K562 (cell line): ENCODE measurements around the gene COQ10B. TPM values are rescaled to one million over a fixed set of nuclear protein-coding genes. Genes with fewer than 3 reads are reported as not detected.

ENCODE experiments used
- ATF3 ChIP-seq, 2 experiments: fragments of 450-650 bp in 1 of 2; sonication (generic) in 1 of 2; formaldehyde crosslinking in 1 of 2; IDR thresholded peaks in 1 of 2; conservative IDR thresholded peaks in 1 of 2; 2 replicates each; pipeline versions ENCODE4 v1.6.1 to v1.8.1; 2016 to 2023; ENCODE audit warnings: mild to moderate bottlenecking in 2 of 2, moderate library complexity in 2 of 2, inconsistent platforms in 1 of 2, missing genetic modification reagents in 1 of 2
- BRF1 ChIP-seq: IDR thresholded peaks from 3 replicates; pipeline ENCODE4 v1.6.1; 2011; ENCODE audit warnings: borderline replicate concordance, mild to moderate bottlenecking; ENCODE audit not compliant: insufficient read length; ENCODE audit errors: extremely low read depth
- DLX4 ChIP-seq: fragments of 250-450 bp; sonication (Bioruptor Pico); IDR thresholded peaks from 2 replicates; pipeline ENCODE4 v1.6.1; 2021; ENCODE audit warnings: mild to moderate bottlenecking
- E2F1 ChIP-seq: sonication (generic); formaldehyde crosslinking; IDR thresholded peaks from 2 replicates; pipeline ENCODE4 v1.8.1; 2023; ENCODE audit warnings: mild to moderate bottlenecking, missing genetic modification reagents, moderate library complexity
- PRDM10 ChIP-seq: fragments of 450-650 bp; IDR thresholded peaks from 2 replicates; pipeline ENCODE4 v1.6.1; 2018; ENCODE audit not compliant: partially characterized antibody
- PTBP1 ChIP-seq: fragments of 200-400 bp; formaldehyde crosslinking; IDR thresholded peaks from 2 replicates; pipeline ENCODE4 v1.6.1; 2017; ENCODE audit warnings: low read depth, low read length
- PYGO2 ChIP-seq: fragments of 450-650 bp; IDR thresholded peaks from 2 replicates; pipeline ENCODE4 v1.6.1; 2016; ENCODE audit warnings: mild to moderate bottlenecking, missing genetic modification characterization, moderate library complexity, missing compliant biosample characterization
- RFX5 ChIP-seq: IDR thresholded peaks from 2 replicates; pipeline ENCODE4 v1.6.1; 2011; ENCODE audit warnings: low read depth, mild to moderate bottlenecking, improper control_type of control experiment, low read length
- RNF2 ChIP-seq: sonication (generic); IDR thresholded peaks from 2 replicates; pipeline ENCODE4 v1.6.1; 2016
- SFPQ ChIP-seq: fragments of 200-400 bp; formaldehyde crosslinking; IDR thresholded peaks from 2 replicates; pipeline ENCODE4 v1.6.1; 2017; ENCODE audit warnings: mild to moderate bottlenecking, low read depth, low read length, moderate library complexity
- SIN3B ChIP-seq: fragments of 450-650 bp; IDR thresholded peaks from 2 replicates; pipeline ENCODE4 v1.6.1; 2017; ENCODE audit warnings: low read depth, mild to moderate bottlenecking, moderate library complexity
- U2AF2 ChIP-seq: fragments of 200-400 bp; formaldehyde crosslinking; optimal IDR thresholded peaks from 2 replicates; pipeline ENCODE3; 2017; ENCODE audit warnings: low read depth, mild to moderate bottlenecking, low read length
- ZBTB8A ChIP-seq: fragments of 450-650 bp; IDR thresholded peaks from 2 replicates; pipeline ENCODE4 v1.6.1; 2018; ENCODE audit warnings: mild to moderate bottlenecking, moderate library complexity; ENCODE audit not compliant: partially characterized antibody
- ZNF316 ChIP-seq: fragments of 450-650 bp; IDR thresholded peaks from 2 replicates; pipeline ENCODE4 v1.6.1; 2016
- ZNF324 ChIP-seq: fragments of 250-450 bp; sonication (Bioruptor Pico); IDR thresholded peaks from 2 replicates; pipeline ENCODE4 v1.4.0; 2020; ENCODE audit warnings: mild to moderate bottlenecking
- ZNF655 ChIP-seq: fragments of 250-450 bp; sonication (Bioruptor Pico); IDR thresholded peaks from 2 replicates; pipeline ENCODE4 v1.5.0; 2021
- polyA plus RNA-seq, 8 experiments: library from polyadenylated mRNA; depleted of rRNA in 4 of 8; stranded (reverse) in 5 of 8; unstranded in 3 of 8; fragments of >200 nt; fragmentation: Nextera tagmentation in 2 of 8; fragmentation: Illumina TruSeq in 1 of 8; extraction: Ambion mirVana in 2 of 8; extraction: Trizol in 1 of 8; gene quantifications; 2 replicates each; pipeline versions ENCODE4 v1.2.1 to v1.2.3, GENCODE V29; 2011 to 2014; ENCODE audit warnings: inconsistent platforms in 1 of 8, missing spikeins in 1 of 8
- total RNA-seq, 7 experiments: library from RNA; depleted of rRNA in 6 of 7; stranded (reverse); fragments of >200 nt in 6 of 7; fragmentation: Illumina TruSeq in 2 of 7; extraction: Trizol in 2 of 7; gene quantifications; 2 replicates each; pipeline versions ENCODE4 v1.2.1 to v1.2.3, GENCODE V29; 2011 to 2021; ENCODE audit warnings: low replicate concordance in 1 of 7

Gene COQ10B
- total and polyA plus RNA-seq, 9 of the 15 experiments (the other 6 are each of a cell fraction or from before 2014, with no cell fraction given) = 3.1 to 13.1 (median 7.7) TPM

- TF ChIP-seq DLX4 (CRISPR knock-in tag) (no peak), ATF3 (IDR thresholded peaks at IDR 0.05) (peak; percentile 15; the same call in 1 of the 2 replicates), ATF3 (CRISPR knock-in tag; conservative IDR thresholded peaks at IDR 0.05) (no peak), RNF2 (no peak; the same call in 1 of the 2 replicates), ZNF655 (CRISPR knock-in tag) (no peak), PYGO2 (tag) (no peak), E2F1 (CRISPR knock-in tag) (no peak), ZNF324 (no peak), RFX5 (no peak), BRF1 (no peak), ZNF316 (no peak), U2AF2 (no peak), PRDM10 (no peak), ZBTB8A (no peak), SFPQ (no peak), PTBP1 (no peak), SIN3B (no peak)
These were observed 18.5 kb upstream of the COQ10B start, which contains the start of gene SF3B1 (continued) for GRCh38 chr2:197434541-197435513.
